HG02840 (cell line): ENCODE results near the gene METTL27.
"Not testable (repeated sequence)": the region's sequence is repeated elsewhere in the genome, so short reads cannot be mapped to it uniquely, and the experiment has no call there.

Experiments used
- ATAC-seq: cut with Tn5 transposase; IDR thresholded peaks from one replicate; pipeline ENCODE4 v1.9.1; 2021; ENCODE audit warnings: mild to moderate bottlenecking, moderate library complexity, moderate number of reproducible peaks; ENCODE audit not compliant: unreplicated experiment, low FRiP score

METTL27 gene

GRCh38 chr7:73823257-73823656, 19.1 kb downstream of the METTL27 start:
- ATAC-seq: no peak

GRCh38 chr7:73822319-73823173, 19.8 kb downstream of the METTL27 start:
- ATAC-seq: no peak

- not testable (repeated sequence) for ATAC-seq
Observed at GRCh38 chr7:73821597-73822285, 20.6 kb downstream of the METTL27 start.

- ATAC-seq: no peak
Observed at GRCh38 chr7:73820013-73820412, 22.3 kb downstream of the METTL27 start.

GRCh38 chr7:73817121-73817520, 25.2 kb downstream of the METTL27 start:
- ATAC-seq: no peak

GRCh38 chr7:73815436-73815835, 26.9 kb downstream of the METTL27 start:
- ATAC-seq: no peak

GRCh38 chr7:73812996-73813395, 29.3 kb downstream of the METTL27 start:
- no peak for ATAC-seq

GRCh38 chr7:73811760-73812168, 30.6 kb downstream of the METTL27 start:
- ATAC-seq: no peak

- no peak for ATAC-seq
Observed at GRCh38 chr7:73810998-73811360, 31.3 kb downstream of the METTL27 start.

GRCh38 chr7:73809467-73809951, 32.8 kb downstream of the METTL27 start:
- ATAC-seq: no peak

- ATAC-seq: no peak
Observed at GRCh38 chr7:73802459-73802858, 39.9 kb downstream of the METTL27 start.

GRCh38 chr7:73801577-73801976, 40.7 kb downstream of the METTL27 start:
- ATAC-seq: no peak

- ATAC-seq: no peak
Observed at GRCh38 chr7:73799282-73800141, 42.8 kb downstream of the METTL27 start.

GRCh38 chr7:73797176-73797575, 45.1 kb downstream of the METTL27 start:
- ATAC-seq: not testable (repeated sequence)

- not testable (repeated sequence) for ATAC-seq
Observed at GRCh38 chr7:73796656-73797055, 45.7 kb downstream of the METTL27 start.

- ATAC-seq: not testable (repeated sequence)
Observed at GRCh38 chr7:73795188-73795587, 47.1 kb downstream of the METTL27 start.

- ATAC-seq: not testable (repeated sequence)
Observed at GRCh38 chr7:73791170-73791690, 51.1 kb downstream of the METTL27 start.

GRCh38 chr7:73789051-73789450, 53.3 kb downstream of the METTL27 start:
- ATAC-seq: no peak

- not testable (repeated sequence) for ATAC-seq
Observed at GRCh38 chr7:73787786-73788048, 54.6 kb downstream of the METTL27 start.

GRCh38 chr7:73786588-73786987, 55.7 kb downstream of the METTL27 start:
- no peak for ATAC-seq
